GM19023 (cell line): Measurements from ENCODE around the gene DHX16.
A peak's percentile ranks its signal among the peaks of the same experiment; 100 is the strongest.
"Not testable (repeated sequence)": the region's sequence is repeated elsewhere in the genome, so short reads cannot be mapped to it uniquely, and the experiment has no call there.

ENCODE experiments used
- ATAC-seq: cut with Tn5 transposase; IDR thresholded peaks from one replicate; pipeline ENCODE4 v1.9.1; 2021; ENCODE audit warnings: mild to moderate bottlenecking, moderate library complexity; ENCODE audit not compliant: unreplicated experiment

The DHX16 gene

GRCh38 chr6:30679765-30680535, 7.1 kb upstream of the DHX16 start:
- no peak for ATAC-seq

GRCh38 chr6:30678964-30679726, 6.3 kb upstream of the DHX16 start:
- ATAC-seq: no peak

- ATAC-seq: no peak
These were observed 4.0 kb upstream of the DHX16 start for GRCh38 chr6:30676660-30677285.

GRCh38 chr6:30670760-30671527, 1.9 kb downstream of the DHX16 start:
- no peak for ATAC-seq

GRCh38 chr6:30666300-30666699, 6.5 kb downstream of the DHX16 start:
- ATAC-seq: not testable (repeated sequence)

GRCh38 chr6:30664994-30665767, 7.6 kb downstream of the DHX16 start:
- no peak for ATAC-seq

- ATAC-seq: not testable (repeated sequence)
These were observed 14.9 kb downstream of the DHX16 start for GRCh38 chr6:30657922-30658321.

- ATAC-seq: no peak
These were observed 15.4 kb downstream of the DHX16 start for GRCh38 chr6:30657454-30657853.

GRCh38 chr6:30656513-30656912, 16.3 kb downstream of the DHX16 start:
- ATAC-seq: no peak

GRCh38 chr6:30655743-30656094, 17.1 kb downstream of the DHX16 start:
- no peak for ATAC-seq

- ATAC-seq: no peak
These were observed 17.7 kb downstream of the DHX16 start for GRCh38 chr6:30654798-30655742.

- no peak for ATAC-seq
These were observed 21.7 kb downstream of the DHX16 start for GRCh38 chr6:30651143-30651542.

- peak; percentile 75 for ATAC-seq
These were observed 25.3 kb downstream of the DHX16 start for GRCh38 chr6:30647242-30648116.

- peak; percentile 60 for ATAC-seq
These were observed 26.2 kb downstream of the DHX16 start, which contains the start of gene C6orf136 for GRCh38 chr6:30646450-30647241. Gene C6orf136 (plus strand): TSS chr6:30647133. CDS start chr6:30647232, 99 bp downstream.

- no peak for ATAC-seq
These were observed 26.8 kb downstream of the DHX16 start for GRCh38 chr6:30645989-30646388.

- ATAC-seq: no peak
These were observed 28.0 kb downstream of the DHX16 start for GRCh38 chr6:30644769-30645168.

GRCh38 chr6:30643656-30644055, 29.1 kb downstream of the DHX16 start:
- no peak for ATAC-seq
